Measurements from ENCODE around the gene PRR15L. TPM values are rescaled to one million over a fixed set of nuclear protein-coding genes. Genes with fewer than 3 reads are reported as not detected.

The PRR15L gene
- total RNA-seq, 2 donors from 2014 or later = 0.57 to 0.60 TPM

DNA sequence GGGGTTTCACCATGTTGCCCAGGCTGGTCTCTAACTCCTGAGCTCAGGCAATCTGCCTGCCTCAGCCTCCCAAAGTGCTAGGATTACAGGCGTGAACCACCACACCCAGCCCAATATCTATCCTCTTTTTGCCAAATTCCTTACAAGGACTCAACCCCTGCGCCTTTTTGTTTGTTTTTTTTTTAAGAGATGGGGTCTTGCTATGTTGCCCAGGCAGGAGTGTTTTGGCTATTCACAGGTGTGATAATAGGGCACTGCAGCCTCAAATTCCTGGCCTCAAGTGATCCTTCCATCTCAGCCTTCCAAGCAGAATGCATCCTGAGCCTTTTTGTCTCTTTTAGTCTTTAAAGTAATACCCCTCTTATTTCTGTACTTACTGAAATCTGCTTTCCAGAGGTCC lies 44.6 kb downstream of the PRR15L start:
- Histone ChIP-seq H3K9me3 (ENCODE audit: control insufficient read depth, low read length) (no peaks in the 10 kb centered on the region), H3K27me3 (ENCODE audit: control insufficient read depth, insufficient read depth, low read length, poor library complexity, severe bottlenecking) (no peaks in the 10 kb centered on the region), H3K4me3 (ENCODE audit: low read length) (no peak overlapping the region), H3K36me3 (ENCODE audit: control insufficient read depth, insufficient read depth, low read length) (peaks cover 4% of the 10 kb centered on the region), H3K9ac (ENCODE audit: extremely low read depth, low read length, poor library complexity, severe bottlenecking) (no peak overlapping the region), H3K27ac (ENCODE audit: low read depth, low read length) (no peak overlapping the region), H3K4me1 (ENCODE audit: control insufficient read depth, insufficient read depth, low read length) (no peaks in the 10 kb centered on the region)
- WGBS, 2 experiments (ENCODE audit: insufficient coverage in 1 of 2, insufficient read length in 1 of 2) = 88 to 100% methylated on average over 2 of the region's 2 CpGs
- H3K36me3 Mint-ChIP-seq (ENCODE audit: low read depth) = peaks cover 28% of the 10 kb centered on the region
- TF ChIP-seq, protein P1, sequence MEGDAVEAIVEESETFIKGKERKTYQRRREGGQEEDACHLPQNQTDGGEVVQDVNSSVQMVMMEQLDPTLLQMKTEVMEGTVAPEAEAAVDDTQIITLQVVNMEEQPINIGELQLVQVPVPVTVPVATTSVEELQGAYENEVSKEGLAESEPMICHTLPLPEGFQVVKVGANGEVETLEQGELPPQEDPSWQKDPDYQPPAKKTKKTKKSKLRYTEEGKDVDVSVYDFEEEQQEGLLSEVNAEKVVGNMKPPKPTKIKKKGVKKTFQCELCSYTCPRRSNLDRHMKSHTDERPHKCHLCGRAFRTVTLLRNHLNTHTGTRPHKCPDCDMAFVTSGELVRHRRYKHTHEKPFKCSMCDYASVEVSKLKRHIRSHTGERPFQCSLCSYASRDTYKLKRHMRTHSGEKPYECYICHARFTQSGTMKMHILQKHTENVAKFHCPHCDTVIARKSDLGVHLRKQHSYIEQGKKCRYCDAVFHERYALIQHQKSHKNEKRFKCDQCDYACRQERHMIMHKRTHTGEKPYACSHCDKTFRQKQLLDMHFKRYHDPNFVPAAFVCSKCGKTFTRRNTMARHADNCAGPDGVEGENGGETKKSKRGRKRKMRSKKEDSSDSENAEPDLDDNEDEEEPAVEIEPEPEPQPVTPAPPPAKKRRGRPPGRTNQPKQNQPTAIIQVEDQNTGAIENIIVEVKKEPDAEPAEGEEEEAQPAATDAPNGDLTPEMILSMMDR (conservative IDR thresholded peaks at IDR 0.05) = no peak
- H3K9me3 Mint-ChIP-seq = no peaks in the 10 kb centered on the region
- H3K27ac Mint-ChIP-seq = no peak overlapping the region
- DNase-seq = no peak
- no peaks in the 10 kb centered on the region for H3K27me3 Mint-ChIP-seq (ENCODE audit: insufficient read depth)
- no peaks in the 10 kb centered on the region for H3K4me1 Mint-ChIP-seq
- H3K4me3 Mint-ChIP-seq = no peak overlapping the region

- Histone ChIP-seq H3K36me3 (ENCODE audit: control insufficient read depth, insufficient read depth, low read length) (peaks cover 4% of the 10 kb centered on the region), H3K4me1 (ENCODE audit: control insufficient read depth, insufficient read depth, low read length) (peaks cover 4% of the 10 kb centered on the region), H3K9ac (ENCODE audit: extremely low read depth, low read length, poor library complexity, severe bottlenecking) (no peak overlapping the region), H3K27ac (ENCODE audit: low read depth, low read length) (no peak overlapping the region), H3K27me3 (ENCODE audit: control insufficient read depth, insufficient read depth, low read length, poor library complexity, severe bottlenecking) (no peaks in the 10 kb centered on the region), H3K9me3 (ENCODE audit: control insufficient read depth, low read length) (no peaks in the 10 kb centered on the region), H3K4me3 (ENCODE audit: low read length) (no peak overlapping the region)
- H3K9me3 Mint-ChIP-seq = peaks cover 2% of the 10 kb centered on the region
- H3K27ac Mint-ChIP-seq = no peak overlapping the region
- H3K27me3 Mint-ChIP-seq (ENCODE audit: insufficient read depth) = no peaks in the 10 kb centered on the region
- no peak for DNase-seq
- no peak overlapping the region for H3K4me3 Mint-ChIP-seq
- H3K36me3 Mint-ChIP-seq (ENCODE audit: low read depth) = peaks cover 24% of the 10 kb centered on the region
- 92% methylated on average over 5 to 8 of the region's 8 CpGs for WGBS, 2 experiments (ENCODE audit: insufficient coverage in 1 of 2, insufficient read length in 1 of 2)
- peaks cover 22% of the 10 kb centered on the region for H3K4me1 Mint-ChIP-seq
- TF ChIP-seq, protein P1 (conservative IDR thresholded peaks at IDR 0.05) = no peak
Measured at GRCh38 chr17:47907932-47908562, 49.6 kb downstream of the PRR15L start.

- Mint-ChIP-seq H3K27me3 (ENCODE audit: insufficient read depth) (no peaks in the 10 kb centered on the region), H3K27ac (peak overlapping the region; percentile 82), H3K4me1 (peaks cover 34% of the 10 kb centered on the region), H3K4me3 (no peak overlapping the region), H3K9me3 (peaks cover 2% of the 10 kb centered on the region), H3K36me3 (ENCODE audit: low read depth) (peaks cover 24% of the 10 kb centered on the region)
- H3K36me3 ChIP-seq (ENCODE audit: control insufficient read depth, insufficient read depth, low read length) = peaks cover 4% of the 10 kb centered on the region
- H3K9ac ChIP-seq (ENCODE audit: extremely low read depth, low read length, poor library complexity, severe bottlenecking) = no peak overlapping the region
- no peak for DNase-seq
- H3K9me3 ChIP-seq (ENCODE audit: control insufficient read depth, low read length) = no peaks in the 10 kb centered on the region
- H3K27me3 ChIP-seq (ENCODE audit: control insufficient read depth, insufficient read depth, low read length, poor library complexity, severe bottlenecking) = no peaks in the 10 kb centered on the region
- TF ChIP-seq, protein P1 (conservative IDR thresholded peaks at IDR 0.05) = no peak
- no peak overlapping the region for H3K27ac ChIP-seq (ENCODE audit: low read depth, low read length)
- no peak overlapping the region for H3K4me3 ChIP-seq (ENCODE audit: low read length)
- H3K4me1 ChIP-seq (ENCODE audit: control insufficient read depth, insufficient read depth, low read length) = peaks cover 6% of the 10 kb centered on the region
- WGBS, 2 experiments (ENCODE audit: insufficient coverage in 1 of 2, insufficient read length in 1 of 2) = 98 to 100% methylated on average over 2 to 3 of the region's 3 CpGs
Measured at GRCh38 chr17:47906443-47906842, 51.2 kb downstream of the PRR15L start.

All from endodermal cell (in vitro differentiated cells).